GM10847 (cell line): Measurements from ENCODE around the gene YY1AP1.

Experiments
- POLR2A ChIP-seq: IDR thresholded peaks from 2 replicates; pipeline ENCODE4 v1.6.1; 2011; ENCODE audit not compliant: insufficient read length; ENCODE audit errors: extremely low read depth

YY1AP1 gene

DNA sequence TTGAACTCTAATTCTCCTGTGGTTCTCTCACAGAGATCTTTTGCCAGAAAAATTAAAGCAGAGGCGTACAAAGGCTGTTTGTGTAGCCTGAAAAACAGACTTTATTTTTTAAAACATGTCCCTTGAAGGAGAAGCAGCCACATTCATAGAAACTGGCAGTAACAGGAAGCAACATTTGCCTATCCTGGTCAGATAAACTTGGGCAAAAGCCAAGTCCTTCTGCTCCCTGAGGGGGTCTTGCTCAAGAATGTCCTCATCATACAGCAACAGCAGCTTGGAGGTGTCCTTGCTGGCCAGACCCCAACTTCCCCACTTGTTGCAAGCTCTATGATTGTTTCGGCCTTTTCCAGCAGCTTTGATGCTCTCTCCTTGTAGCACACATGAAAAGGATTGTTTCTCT lies 42.3 kb downstream of the YY1AP1 start:
- no peak for TF ChIP-seq POLR2A

DNA sequence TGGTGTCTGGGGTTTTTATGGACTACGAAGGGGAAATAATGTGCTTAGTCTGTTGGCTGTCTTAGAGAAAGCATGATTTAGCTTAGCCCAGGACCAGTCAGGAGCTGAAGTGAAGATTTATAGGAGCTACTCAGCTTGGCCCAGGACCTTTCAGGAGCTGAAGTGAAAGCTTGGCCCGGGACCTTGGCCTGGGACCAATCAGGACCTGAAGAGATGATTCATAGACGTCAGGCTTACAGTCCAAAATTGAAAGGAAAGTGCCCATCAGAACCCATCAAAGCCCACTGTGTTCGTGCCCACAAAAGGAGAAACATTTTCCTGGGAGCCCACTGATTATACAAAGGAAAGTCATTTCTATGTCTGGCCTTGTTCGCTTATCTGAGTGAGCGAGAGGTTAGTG lies 42.9 kb downstream of the YY1AP1 start:
- no peak for TF ChIP-seq POLR2A

DNA sequence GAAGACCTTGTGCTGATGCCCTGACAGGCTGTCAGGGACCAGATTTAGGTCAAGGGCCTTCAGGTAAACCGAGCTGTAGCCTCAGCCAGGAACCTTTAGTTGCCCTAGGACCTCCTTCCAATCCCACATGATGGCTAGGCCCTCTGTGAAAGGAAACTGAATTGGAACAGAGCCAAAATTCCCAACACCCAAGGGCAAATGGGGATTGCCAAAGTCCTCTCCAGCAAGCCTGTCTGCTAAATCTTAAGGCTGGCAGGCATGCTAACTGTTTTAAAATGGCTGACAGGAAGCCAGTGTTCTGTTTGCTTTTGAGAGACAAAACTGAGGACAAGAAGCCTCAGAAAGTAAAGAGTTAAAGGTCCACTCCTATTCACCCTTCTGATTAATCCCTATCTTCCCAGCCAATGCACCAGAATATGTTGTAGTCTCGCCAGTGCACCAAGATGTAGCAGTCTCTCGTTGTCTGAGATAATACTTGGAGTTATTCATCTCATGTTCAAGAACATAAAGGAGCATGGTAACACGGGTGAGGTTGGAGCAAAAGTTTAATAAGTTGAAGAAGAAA lies 43.5 kb downstream of the YY1AP1 start:
- TF ChIP-seq POLR2A: no peak

DNA sequence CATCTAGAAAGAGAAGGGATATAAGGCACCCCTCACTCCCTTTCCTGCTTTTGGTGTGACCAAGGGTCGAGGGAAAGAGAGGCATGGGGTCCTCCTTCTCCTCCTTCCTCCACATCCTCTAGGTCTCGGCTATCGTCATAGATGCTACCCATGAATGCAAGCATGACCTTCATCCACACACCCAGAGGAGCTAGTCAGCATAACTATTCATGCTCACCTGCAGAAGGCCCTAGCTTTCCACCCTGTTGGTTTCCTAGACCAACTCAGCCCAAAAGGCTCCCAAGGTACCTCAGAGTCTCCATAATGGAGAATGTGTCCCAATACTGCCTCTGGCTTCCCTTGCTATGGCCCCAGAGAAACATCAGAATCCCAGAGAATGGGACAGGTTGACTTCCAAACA lies 45.3 kb downstream of the YY1AP1 start:
- TF ChIP-seq POLR2A: no peak

DNA sequence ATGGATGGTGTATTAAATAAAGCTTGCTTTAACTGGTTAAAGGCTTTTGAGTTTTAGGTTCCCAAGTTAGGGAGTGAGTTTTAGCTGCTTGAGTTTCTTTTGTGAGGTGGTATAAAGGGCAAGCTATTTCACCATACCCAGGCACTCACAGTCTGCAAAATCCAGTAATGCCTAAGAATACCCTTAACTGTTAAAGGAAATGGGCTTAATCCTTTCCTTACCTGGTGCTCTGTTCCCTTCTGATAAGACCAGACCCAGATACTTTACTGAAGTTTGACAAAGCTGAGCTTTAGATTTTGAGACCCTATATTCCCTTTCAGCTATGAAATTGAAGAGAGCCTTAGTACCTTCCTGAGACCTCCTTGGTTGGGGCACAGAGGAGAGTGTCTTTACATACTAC lies 48.2 kb downstream of the YY1AP1 start:
- TF ChIP-seq POLR2A: no peak

DNA sequence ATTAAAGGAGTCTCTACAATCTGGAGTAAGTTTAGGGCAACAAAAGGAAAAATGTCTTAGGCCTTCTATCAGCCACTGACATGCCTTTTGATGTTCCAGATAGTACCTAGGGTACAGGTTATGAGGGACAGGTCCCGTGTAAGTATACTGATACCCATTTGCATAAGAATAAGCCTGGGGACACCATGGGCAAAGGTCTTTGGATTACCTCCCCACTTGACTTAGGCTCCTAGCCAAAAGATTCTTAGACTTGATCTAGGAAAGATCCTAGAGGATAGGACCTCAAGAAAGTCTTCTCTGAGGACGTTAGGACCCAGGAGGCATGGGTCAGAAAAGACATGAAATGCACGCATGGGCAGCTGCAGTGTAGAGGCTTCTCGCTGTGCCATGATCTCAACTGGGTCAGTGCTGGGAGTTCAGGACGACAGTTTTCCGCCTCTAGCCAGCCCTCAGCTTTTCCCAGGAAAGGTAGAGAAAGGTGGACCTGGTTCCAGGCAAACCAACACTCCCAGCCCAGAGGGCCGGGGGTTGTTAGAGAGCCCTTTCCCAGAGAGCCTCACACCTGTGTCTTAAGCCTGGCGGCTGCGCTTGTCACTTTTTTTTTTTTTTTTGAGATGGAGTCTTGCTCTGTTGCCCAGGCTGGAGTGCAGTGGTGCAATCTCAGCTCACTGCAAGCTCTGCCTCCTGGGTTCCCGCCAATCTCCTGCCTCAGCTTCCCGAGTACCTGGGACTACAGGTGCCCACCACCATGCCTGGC lies 52.0 kb downstream of the YY1AP1 start:
- no peak for TF ChIP-seq POLR2A

DNA sequence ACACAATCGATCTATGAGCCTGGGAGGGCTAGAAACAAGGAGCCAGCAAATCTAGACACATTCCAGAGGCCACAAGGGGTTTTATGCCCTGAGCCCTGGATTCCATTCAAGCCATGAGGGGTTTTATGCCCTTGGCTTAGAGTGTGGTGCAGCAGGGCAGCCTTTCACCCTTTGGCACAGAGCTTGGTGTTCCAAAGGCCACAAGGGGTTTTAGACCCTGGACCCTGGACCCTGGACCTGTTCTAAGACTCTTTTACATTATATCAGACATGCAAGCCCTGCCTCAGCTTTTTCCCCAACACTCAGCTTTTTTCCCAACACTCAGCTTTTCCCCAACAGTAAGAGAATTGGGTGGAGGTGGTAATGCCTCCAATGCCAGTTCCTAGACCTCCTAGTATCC lies 65.2 kb downstream of the YY1AP1 start:
- no peak for TF ChIP-seq POLR2A

DNA sequence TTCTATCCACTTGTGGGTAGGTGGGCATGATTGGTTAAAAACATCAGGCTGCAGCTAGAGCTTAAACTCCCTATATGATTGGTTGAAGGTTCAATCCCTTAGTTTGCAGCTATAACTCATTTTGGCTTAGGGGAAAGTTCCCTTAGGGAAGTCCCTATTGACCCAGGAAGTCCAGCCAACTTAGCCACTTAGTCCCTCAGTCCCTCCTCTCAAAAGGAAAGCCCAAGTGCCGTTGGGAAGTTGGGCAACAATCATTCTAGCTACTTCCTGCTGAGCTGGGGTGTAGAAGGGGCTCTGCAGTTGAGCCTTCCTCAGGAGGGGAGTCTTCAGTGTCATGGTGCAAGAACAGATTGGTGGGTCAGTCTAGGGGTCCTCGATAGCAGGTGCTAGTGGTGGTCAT lies 66.4 kb downstream of the YY1AP1 start:
- no peak for TF ChIP-seq POLR2A

DNA sequence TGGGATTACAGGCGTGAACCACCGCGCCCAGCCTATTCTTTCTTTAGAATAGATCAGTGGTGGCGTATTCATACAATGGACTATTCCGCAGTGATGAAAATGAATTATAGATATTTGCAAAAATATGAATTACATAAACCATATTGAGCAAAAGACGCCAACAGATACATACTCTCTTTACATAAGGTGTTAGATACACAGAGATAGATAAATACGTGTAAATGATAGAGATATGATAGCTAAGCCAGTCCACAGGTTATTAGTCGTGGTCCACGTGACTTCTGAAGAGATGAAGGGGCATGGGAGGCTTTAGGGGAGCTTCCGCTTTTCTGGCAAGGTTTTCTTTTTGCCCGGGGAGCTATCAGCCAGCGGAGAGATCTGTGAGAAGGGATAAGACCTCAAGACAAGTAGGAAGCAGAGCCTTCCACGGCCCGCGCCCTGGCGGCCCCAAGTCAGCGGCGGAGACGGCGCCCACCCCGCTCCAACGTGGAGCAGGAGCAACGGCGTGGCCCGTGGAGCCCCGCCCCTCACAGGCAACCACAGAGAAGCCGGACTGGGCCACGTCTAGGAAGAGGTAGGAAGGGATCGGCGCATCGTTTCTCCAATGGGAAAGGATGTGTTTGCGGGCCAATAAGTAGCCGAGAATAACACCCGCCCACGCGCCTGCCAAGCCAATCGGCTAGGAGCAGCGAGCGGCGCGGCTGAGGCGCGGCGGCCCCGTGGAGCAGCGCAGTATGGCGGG lies 78.9 kb downstream of the YY1AP1 start, which contains the start of gene MSTO1:
MSTO1 (plus strand) TSS at position 704 of the 742 bp plus-strand sequence; CDS start at position 735, 31 bp downstream.
- TF ChIP-seq POLR2A: peak; percentile 85
